Mesenchymal stem cell (in vitro differentiated cells and primary cell): ENCODE data around the gene ZBTB46.
"Not testable (repeated sequence)": the region's sequence is repeated elsewhere in the genome, so short reads cannot be mapped to it uniquely, and the experiment has no call there.

ENCODE experiments used
- DNase-seq: peaks from one replicate; pipeline ENCODE4 v3.0.0-alpha.2; 2013
- H2AFZ ChIP-seq: one replicate; pipeline ENCODE4 v1.6.1; 2013; ENCODE audit warnings: low read depth, mild to moderate bottlenecking, control low read depth, inconsistent platforms, low read length, moderate library complexity
- H2AK5ac ChIP-seq: 2 replicates; pipeline ENCODE4 v1.6.1; 2013; ENCODE audit warnings: low read length, moderate library complexity, mild to moderate bottlenecking, inconsistent platforms; ENCODE audit not compliant: severe bottlenecking
- H2BK120ac ChIP-seq: one replicate; pipeline ENCODE4 v1.6.1; 2013; ENCODE audit warnings: low read depth, mild to moderate bottlenecking, inconsistent platforms, low read length, moderate library complexity
- H2BK12ac ChIP-seq, 2 experiments: one replicate each; pipeline ENCODE4 v1.6.1; 2013; ENCODE audit warnings: inconsistent platforms in 2 of 2, low read length in 2 of 2, mild to moderate bottlenecking in 2 of 2, moderate library complexity in 2 of 2, control low read depth in 1 of 2
- H2BK15ac ChIP-seq: one replicate; pipeline ENCODE4 v1.6.1; 2013; ENCODE audit warnings: mild to moderate bottlenecking, low read depth, inconsistent platforms; ENCODE audit not compliant: poor library complexity, severe bottlenecking
- H2BK5ac ChIP-seq: 2 replicates; pipeline ENCODE4 v1.6.1; 2013; ENCODE audit warnings: low read depth, mild to moderate bottlenecking, low read length, control low read depth, inconsistent platforms; ENCODE audit not compliant: poor library complexity, severe bottlenecking
- H3K14ac ChIP-seq, 2 experiments: one replicate each; pipeline ENCODE4 v1.6.1; 2013; ENCODE audit warnings: inconsistent platforms in 2 of 2, low read length in 2 of 2, control low read depth in 1 of 2, mild to moderate bottlenecking in 1 of 2, moderate library complexity in 1 of 2
- H3K18ac ChIP-seq, 2 experiments: one replicate each; pipeline ENCODE4 v1.6.1; 2013; ENCODE audit warnings: inconsistent platforms in 2 of 2, low read length in 2 of 2, control low read depth in 1 of 2, low read depth in 1 of 2, mild to moderate bottlenecking in 1 of 2
- H3K23ac ChIP-seq, 2 experiments: one replicate each; pipeline ENCODE4 v1.6.1; 2013; ENCODE audit warnings: inconsistent platforms in 2 of 2, low read length in 2 of 2, mild to moderate bottlenecking in 2 of 2, moderate library complexity in 2 of 2, control low read depth in 1 of 2
- H3K27ac ChIP-seq: 2 replicates; pipeline ENCODE4 v1.5.1; 2013; ENCODE audit warnings: mild to moderate bottlenecking, moderate library complexity, low read length, control low read depth, inconsistent platforms; ENCODE audit not compliant: poor library complexity, severe bottlenecking
- H3K27me3 ChIP-seq, 2 experiments: 2 replicates each; pipeline versions ENCODE4 v1.6.1 to v1.7.0; 2013; ENCODE audit warnings: low read length in 2 of 2, mild to moderate bottlenecking in 2 of 2, moderate library complexity in 2 of 2, control low read depth in 1 of 2, inconsistent platforms in 1 of 2; ENCODE audit not compliant: control insufficient read depth in 1 of 2, insufficient read depth in 1 of 2
- H3K36me3 ChIP-seq, 2 experiments: 2 replicates each; pipeline versions ENCODE4 v1.6.1 to v1.7.0; 2013; ENCODE audit warnings: low read length in 2 of 2, control low read depth in 1 of 2, inconsistent platforms in 1 of 2, low read depth in 1 of 2, mild to moderate bottlenecking in 1 of 2; ENCODE audit not compliant: insufficient read depth in 2 of 2, control insufficient read depth in 1 of 2
- H3K4ac ChIP-seq, 2 experiments: one replicate each; pipeline ENCODE4 v1.6.1; 2013; ENCODE audit warnings: inconsistent platforms in 2 of 2, low read length in 2 of 2, mild to moderate bottlenecking in 2 of 2, moderate library complexity in 2 of 2, control low read depth in 1 of 2, low read depth in 1 of 2
- H3K4me1 ChIP-seq: 2 replicates; pipeline ENCODE4 v1.6.1; 2013; ENCODE audit warnings: low read depth, low read length, control low read depth; ENCODE audit not compliant: control insufficient read depth, insufficient read depth
- H3K4me2 ChIP-seq: 2 replicates; pipeline ENCODE4 v1.6.1; 2013; ENCODE audit warnings: low read length, mild to moderate bottlenecking, inconsistent platforms; ENCODE audit not compliant: poor library complexity, severe bottlenecking
- H3K4me3 ChIP-seq, 2 experiments: 2 replicates each; pipeline versions ENCODE4 v1.5.1 to v1.7.0; 2013; ENCODE audit warnings: low read length in 2 of 2, mild to moderate bottlenecking in 2 of 2, control low read depth in 1 of 2, low read depth in 1 of 2; ENCODE audit not compliant: insufficient read depth in 1 of 2
- H3K79me1 ChIP-seq: replicated peaks from 2 replicates; pipeline ENCODE4 v1.6.1; 2013; ENCODE audit warnings: mild to moderate bottlenecking, control low read depth, low read length, inconsistent platforms; ENCODE audit not compliant: poor library complexity, severe bottlenecking
- H3K9ac ChIP-seq: 2 replicates; pipeline ENCODE4 v1.7.0; 2013; ENCODE audit warnings: mild to moderate bottlenecking, low read length, moderate library complexity
- H3K9me3 ChIP-seq: 2 replicates; pipeline ENCODE4 v1.7.0; 2013; ENCODE audit warnings: mild to moderate bottlenecking, low read length; ENCODE audit not compliant: control insufficient read depth
- H4K8ac ChIP-seq: one replicate; pipeline ENCODE4 v1.6.1; 2013; ENCODE audit warnings: inconsistent platforms, mild to moderate bottlenecking, low read length, moderate library complexity
- H4K91ac ChIP-seq: one replicate; pipeline ENCODE4 v1.6.1; 2013; ENCODE audit warnings: mild to moderate bottlenecking, low read length, inconsistent platforms
- WGBS: methylation state at CpG from one replicate; pipeline ENCODE4 v1.1.7; 2013; ENCODE audit warnings: mixed read lengths; 5-methylcytosine and 5-hydroxymethylcytosine counted together

The ZBTB46 gene

GRCh38 chr20:63777614-63778013 lies 53.5 kb downstream of the ZBTB46 start:
- Histone ChIP-seq H3K4me3 (no peak overlapping the region), H2BK5ac (no peak overlapping the region), H2AK5ac (no peak overlapping the region), H3K14ac (no peak overlapping the region), H3K9me3 (no peaks in the 10 kb centered on the region), H3K4me2 (no peak overlapping the region), H2BK15ac (no peak overlapping the region), H2BK120ac (no peak overlapping the region), H3K23ac (no peak overlapping the region), H3K79me1 (peaks cover 45% of the 10 kb centered on the region), H2AFZ (no peak overlapping the region), H3K18ac (no peak overlapping the region), H3K27me3 (peaks cover 0 to 24% of the 10 kb centered on the region in 2 experiments), H3K36me3 (peaks cover 0 to 15% of the 10 kb centered on the region in 2 experiments), H3K4me1 (peaks cover 25% of the 10 kb centered on the region), H3K4ac (no peak overlapping the region), H3K27ac (no peak overlapping the region), H4K91ac (no peak overlapping the region), H4K8ac (no peak overlapping the region), H2BK12ac (peak overlapping the region in 1 of 2 experiments; percentile 30), H3K9ac (no peak overlapping the region)
- WGBS = 95% methylated on average over 12 of the region's 13 CpGs
- DNase-seq = no peak

- H3K9me3 ChIP-seq, DNase-seq, H3K23ac ChIP-seq, H2AK5ac ChIP-seq, H3K9ac ChIP-seq, H3K4ac ChIP-seq, H3K14ac ChIP-seq, H3K27ac ChIP-seq, H2BK12ac ChIP-seq, H2BK15ac ChIP-seq, H2AFZ ChIP-seq, H3K4me2 ChIP-seq, H4K8ac ChIP-seq, H4K91ac ChIP-seq, H2BK5ac ChIP-seq, H2BK120ac ChIP-seq, H3K4me3 ChIP-seq, H3K18ac ChIP-seq: not testable (repeated sequence)
- H3K4me1 ChIP-seq = peaks cover 25% of the 10 kb centered on the region
- peaks cover 0 to 14% of the 10 kb centered on the region in 2 experiments for H3K36me3 ChIP-seq
- 97% methylated on average over 23 of the region's 23 CpGs for WGBS
- H3K27me3 ChIP-seq = peaks cover 0 to 24% of the 10 kb centered on the region in 2 experiments
- H3K79me1 ChIP-seq = peaks cover 43% of the 10 kb centered on the region
Observed at GRCh38 chr20:63776875-63777274, 54.2 kb downstream of the ZBTB46 start.

- H4K91ac ChIP-seq = peak overlapping the region; percentile 73
- peak overlapping the region; percentile 71 for H4K8ac ChIP-seq
- WGBS = 23% methylated on average over 67 of the region's 67 CpGs
- H2BK12ac ChIP-seq = peak overlapping the region in 1 of 2 experiments; percentile 49
- H3K4me1 ChIP-seq = peaks cover 25% of the 10 kb centered on the region
- no peak overlapping the region for H2BK5ac ChIP-seq
- peak overlapping the region in 1 of 2 experiments; percentile 4 for H3K18ac ChIP-seq
- peak overlapping the region in 1 of 2 experiments; percentile 42 for H3K23ac ChIP-seq
- peak overlapping the region; percentile 59 for H3K4me2 ChIP-seq
- peaks cover 57% of the 10 kb centered on the region for H3K79me1 ChIP-seq
- no peak overlapping the region for H2AK5ac ChIP-seq
- DNase-seq = peak; percentile 45
- peak overlapping the region in 1 of 2 experiments; percentile 72 for H3K4me3 ChIP-seq
- peaks cover 0 to 24% of the 10 kb centered on the region in 2 experiments for H3K27me3 ChIP-seq
- no peak overlapping the region for H2BK120ac ChIP-seq
- H2AFZ ChIP-seq = peak overlapping the region; percentile 43
- peak overlapping the region; percentile 51 for H3K9ac ChIP-seq
- H3K36me3 ChIP-seq = peaks cover 0 to 26% of the 10 kb centered on the region in 2 experiments
- no peak overlapping the region for H2BK15ac ChIP-seq
- H3K27ac ChIP-seq = no peak overlapping the region
- H3K4ac ChIP-seq = peak overlapping the region in 1 of 2 experiments; percentile 50
- peak overlapping the region in 1 of 2 experiments; percentile 83 for H3K14ac ChIP-seq
- no peaks in the 10 kb centered on the region for H3K9me3 ChIP-seq
Observed at GRCh38 chr20:63775096-63775978, 55.7 kb downstream of the ZBTB46 start.

GRCh38 chr20:63774306-63774705 lies 56.8 kb downstream of the ZBTB46 start:
- DNase-seq = no peak
- no peak overlapping the region for H4K91ac ChIP-seq
- no peak overlapping the region for H3K9ac ChIP-seq
- H3K4me1 ChIP-seq = peaks cover 25% of the 10 kb centered on the region
- H2BK15ac ChIP-seq = no peak overlapping the region
- H2BK12ac ChIP-seq = peak overlapping the region in 1 of 2 experiments; percentile 10
- H3K36me3 ChIP-seq = peaks cover 0 to 34% of the 10 kb centered on the region in 2 experiments
- H2BK120ac ChIP-seq = no peak overlapping the region
- no peak overlapping the region for H3K4me3 ChIP-seq
- no peak overlapping the region for H3K4me2 ChIP-seq
- H3K79me1 ChIP-seq = peaks cover 61% of the 10 kb centered on the region
- no peak overlapping the region for H3K27ac ChIP-seq
- no peak overlapping the region for H3K14ac ChIP-seq
- H3K27me3 ChIP-seq = peaks cover 0 to 28% of the 10 kb centered on the region in 2 experiments
- H2BK5ac ChIP-seq = no peak overlapping the region
- WGBS = 96% methylated on average over 10 of the region's 15 CpGs
- H3K4ac ChIP-seq = peak overlapping the region in 1 of 2 experiments; percentile 51
- no peak overlapping the region for H3K23ac ChIP-seq
- H2AK5ac ChIP-seq = no peak overlapping the region
- no peak overlapping the region for H4K8ac ChIP-seq
- no peak overlapping the region for H2AFZ ChIP-seq
- H3K18ac ChIP-seq = no peak overlapping the region
- no peaks in the 10 kb centered on the region for H3K9me3 ChIP-seq
